Stimulated activated CD8-positive, alpha-beta memory T cell treated with anti-CD3 and anti-CD28 coated beads, Interleukin-15, amount 100 ng/mL, for 24 hours (primary cell): Measurements from ENCODE around the gene MBLAC2.

Experiments used
- DNase-seq: peaks from one replicate; pipeline ENCODE4 v3.0.0-alpha.2; 2020; ENCODE audit warnings: low read depth

Gene MBLAC2

GRCh38 chr5:90461288-90461687 is 13.3 kb downstream of the MBLAC2 start:
- DNase-seq = no peak

- DNase-seq = no peak
Measured at GRCh38 chr5:90446961-90447360, 27.6 kb downstream of the MBLAC2 start.

GRCh38 chr5:90440644-90441043 is 33.9 kb downstream of the MBLAC2 start:
- DNase-seq = no peak

GRCh38 chr5:90438100-90438499 is 36.5 kb downstream of the MBLAC2 start:
- DNase-seq = no peak

GRCh38 chr5:90437663-90438062 is 36.9 kb downstream of the MBLAC2 start:
- DNase-seq = no peak

GRCh38 chr5:90434116-90434714 is 40.4 kb downstream of the MBLAC2 start:
- no peak for DNase-seq

GRCh38 chr5:90424245-90424644 is 50.3 kb downstream of the MBLAC2 start:
- no peak for DNase-seq

GRCh38 chr5:90421136-90421535 is 53.4 kb downstream of the MBLAC2 start:
- no peak for DNase-seq

- DNase-seq = no peak
Measured at GRCh38 chr5:90418214-90418613, 56.4 kb downstream of the MBLAC2 start.

GRCh38 chr5:90410178-90410762 is 64.3 kb downstream of the MBLAC2 start:
- DNase-seq = no peak

GRCh38 chr5:90409318-90410177 is 65.0 kb downstream of the MBLAC2 start, which contains the start of gene CETN3:
TSS of gene CETN3 (minus strand) at chr5:90409756. CDS start at chr5:90409661, 95 bp downstream.
- DNase-seq = peak; percentile 70

GRCh38 chr5:90408571-90409317 is 65.8 kb downstream of the MBLAC2 start:
- DNase-seq = no peak
